Stimulated activated CD8-positive, alpha-beta memory T cell treated with anti-CD3 and anti-CD28 coated beads, Interleukin-4, amount 100 ng/mL, for 24 hours (primary cell): ENCODE measurements around the gene CLCA4.

ENCODE experiments used
- DNase-seq: peaks from one replicate; pipeline ENCODE4 v3.0.0-alpha.2; 2020; ENCODE audit warnings: low read depth

Gene CLCA4

DNA sequence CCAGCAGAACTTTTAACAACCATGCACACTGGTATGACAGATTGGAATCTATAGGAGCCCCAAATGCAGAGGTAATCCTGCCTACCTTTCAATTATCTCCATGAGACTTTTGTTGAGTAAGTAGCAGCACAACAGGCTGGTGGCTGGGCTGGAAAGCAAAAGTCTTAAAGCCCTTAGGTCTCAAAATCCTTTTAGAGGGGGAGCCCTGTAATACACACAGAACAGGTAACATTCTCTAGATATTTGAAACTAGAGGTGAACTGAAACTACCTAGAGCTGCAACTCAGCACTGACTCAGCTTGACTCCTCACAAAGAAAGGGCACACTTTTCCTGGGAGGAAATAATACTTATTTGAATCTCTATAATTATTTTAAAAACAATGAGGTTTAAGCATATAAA lies 71.5 kb downstream of the CLCA4 start:
- DNase-seq = no peak

DNA sequence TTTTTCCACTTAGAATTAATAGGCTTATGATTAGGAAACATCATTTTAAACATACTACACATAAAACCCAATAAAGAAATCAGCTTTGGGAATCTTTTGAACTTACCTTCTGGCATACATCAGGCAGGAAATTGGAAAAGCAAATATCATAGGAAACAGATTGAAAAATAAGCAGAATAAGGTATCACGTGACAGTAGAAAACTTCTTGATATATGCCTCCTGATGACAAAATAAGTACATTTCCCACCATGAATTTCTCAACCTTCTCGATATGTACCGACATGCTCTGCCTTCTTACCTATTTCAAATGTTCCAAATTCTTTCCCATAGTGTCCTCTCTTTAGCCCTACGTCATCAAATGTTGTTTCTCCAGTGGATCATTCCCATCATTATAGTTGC lies 72.4 kb downstream of the CLCA4 start:
- no peak for DNase-seq

- DNase-seq = no peak
Observed at GRCh38 chr1:86621286-86621685, 74.4 kb downstream of the CLCA4 start.
